ENCODE measurements around the gene LYRM9. TPM values are rescaled to one million over a fixed set of nuclear protein-coding genes. Genes with fewer than 3 reads are reported as not detected.

LYRM9 gene
- 0.95 to 2.3 TPM (median 1.5 TPM) in 5 replicates for total RNA-seq (2022; extraction: Qiagen RNA extraction; ENCODE audit: low read depth)

DNA sequence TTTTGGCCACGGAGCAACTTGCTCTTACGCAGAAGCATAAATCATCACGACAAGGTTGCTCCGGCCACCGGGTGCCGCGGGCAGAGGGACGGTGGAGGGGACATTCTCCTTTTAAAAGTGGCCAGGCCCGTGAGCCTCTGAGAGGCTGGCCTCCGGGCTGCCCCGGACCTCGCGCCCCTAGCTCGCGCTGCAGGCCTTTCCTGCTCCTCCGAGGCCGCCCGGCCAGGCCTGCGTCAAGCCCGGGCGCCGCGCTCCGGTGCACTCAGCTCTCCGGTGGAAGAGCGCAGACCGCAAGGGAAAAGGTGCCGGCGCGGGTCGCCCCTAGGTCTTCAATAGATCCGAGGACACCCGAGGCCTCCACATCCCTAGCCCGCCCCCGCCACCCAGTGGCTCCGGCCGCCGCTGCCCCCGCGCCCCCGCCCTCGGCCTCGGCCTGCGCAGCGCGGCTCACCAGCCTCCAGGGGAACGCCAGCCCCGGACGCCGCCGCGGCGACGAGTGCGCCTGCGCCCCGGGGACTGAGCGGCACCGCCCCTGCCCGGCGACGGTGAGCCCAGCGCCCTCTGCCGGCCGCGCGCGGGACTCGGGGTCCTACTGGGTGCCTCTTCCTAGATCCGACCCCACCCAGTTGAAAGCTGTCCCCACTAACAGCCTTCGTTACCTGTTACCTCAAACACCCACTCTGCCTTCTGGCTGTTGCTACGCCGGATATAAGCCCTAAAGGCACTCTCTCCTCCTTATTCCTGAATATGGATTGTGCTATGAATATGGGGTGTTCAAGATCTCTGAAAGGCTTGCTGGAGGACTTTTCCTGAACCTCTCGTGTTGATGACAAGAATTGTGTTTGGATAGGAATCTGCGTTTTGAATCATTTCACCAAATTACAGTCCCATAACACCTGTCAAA, at the start of gene LYRM9:
TSS of gene LYRM9 (minus strand) at position 500 of the 904 bp plus-strand sequence. CDS start 10,671 bp downstream, outside the sequence.

Other genes with a start within 250 kb of the LYRM9 start
- gene NOS2, start 92.8 kb downstream of the LYRM9 start, total RNA-seq (2022; extraction: Qiagen RNA extraction; ENCODE audit: low read depth) = 0.14 to 0.17 TPM (median 0.15 TPM) in 5 replicates
- 9.1 to 12.5 TPM (median 10.4 TPM) in 5 replicates for gene NLK, start 149.3 kb upstream of the LYRM9 start, total RNA-seq (2022; extraction: Qiagen RNA extraction; ENCODE audit: low read depth)

Measured in A549 treated with DMSO at 1 μM for 4 hours (cell line).